Natural killer cell (primary cell): ENCODE results near the gene ZIM2. TPM values are rescaled to one million over a fixed set of nuclear protein-coding genes. Genes with fewer than 3 reads are reported as not detected.

ENCODE experiments used
- ATAC-seq, 3 donors: fragments of 150-1000 bp in 2 of 3; fragments of 200-7000 bp in 1 of 3; cut with Tn5 transposase; 1 replicate in 1 of 3; 2 replicates in 2 of 3; pipeline ENCODE4 v1.10.0; 2021; ENCODE audit warnings: mild to moderate bottlenecking in 2 of 3, moderate library complexity in 2 of 3
- DNase-seq, 2 donors: peaks; one replicate each; pipeline versions ENCODE4 v3.0.0 to v3.0.0-alpha.2; 2013 to 2021; ENCODE audit warnings: mixed read lengths in 1 of 2
- H3K27ac ChIP-seq: one replicate; pipeline ENCODE4 v1.5.1; 2013; ENCODE audit warnings: mild to moderate bottlenecking, low read length
- H3K27me3 ChIP-seq: one replicate; pipeline ENCODE4 v1.6.1; 2013; ENCODE audit warnings: low read length; ENCODE audit not compliant: control insufficient read depth, insufficient read depth
- H3K36me3 ChIP-seq: one replicate; pipeline ENCODE4 v1.6.1; 2013; ENCODE audit warnings: low read length; ENCODE audit not compliant: control insufficient read depth, insufficient read depth
- H3K4me1 ChIP-seq: one replicate; pipeline ENCODE4 v1.6.1; 2013; ENCODE audit warnings: low read length; ENCODE audit not compliant: control insufficient read depth, insufficient read depth
- H3K4me3 ChIP-seq: one replicate; pipeline ENCODE4 v1.5.1; 2013; ENCODE audit warnings: low read length
- H3K9me3 ChIP-seq: one replicate; pipeline ENCODE4 v1.6.1; 2013; ENCODE audit warnings: low read length; ENCODE audit not compliant: control insufficient read depth, insufficient read depth
- H3K27ac Mint-ChIP-seq, 2 donors: one replicate each; pipeline ENCODE4 v1.8.0; 2022; ENCODE audit warnings: mild to moderate bottlenecking in 2 of 2, mixed read lengths in 2 of 2, moderate library complexity in 1 of 2
- H3K27me3 Mint-ChIP-seq, 2 donors: one replicate each; pipeline ENCODE4 v1.8.0; 2022; ENCODE audit warnings: low read depth in 2 of 2, mixed read lengths in 2 of 2
- H3K36me3 Mint-ChIP-seq: one replicate; pipeline ENCODE4 v1.8.0; 2022; ENCODE audit warnings: mixed read lengths
- H3K4me1 Mint-ChIP-seq, 2 donors: one replicate each; pipeline ENCODE4 v1.8.0; 2022; ENCODE audit warnings: mixed read lengths in 2 of 2
- H3K4me3 Mint-ChIP-seq: one replicate; pipeline ENCODE4 v1.8.0; 2022; ENCODE audit warnings: mild to moderate bottlenecking, moderate library complexity, mixed read lengths
- H3K9me3 Mint-ChIP-seq, 2 donors: one replicate each; pipeline ENCODE4 v1.8.0; 2022; ENCODE audit warnings: mixed read lengths in 2 of 2
- CTCF ChIP-seq: fragments of 200-600 bp; IDR thresholded peaks from one replicate; pipeline ENCODE4 v1.8.0; 2022; ENCODE audit warnings: antibody characterized with exemption
- WGBS: methylation state at CpG from one replicate; pipeline ENCODE4 v1.1.7; 2013; ENCODE audit warnings: missing lambda C conversion rate; ENCODE audit not compliant: insufficient coverage; 5-methylcytosine and 5-hydroxymethylcytosine counted together
- intact Hi-C: fragments of 100-400 bp; cut with micrococcal nuclease; formaldehyde crosslinking; loops from one replicate; pipeline ENCODE4 v1.14.2; 2022
- total RNA-seq, 4 donors: library from RNA; stranded (reverse); fragments of 120-200 nt in 1 of 4; gene quantifications; one replicate each; pipeline versions ENCODE4 v1.2.3 to v1.2.4, GENCODE V29; 2013 to 2022

Gene ZIM2
- total RNA-seq, 3 donors from 2014 or later (not counting 1 experiment from before 2014, with no cell fraction given) = not detected

- Histone ChIP-seq H3K27ac (no peak overlapping the region), H3K4me3 (no peak overlapping the region), H3K36me3 (no peaks in the 10 kb centered on the region), H3K27me3 (no peaks in the 10 kb centered on the region), H3K9me3 (peaks cover 8% of the 10 kb centered on the region), H3K4me1 (no peaks in the 10 kb centered on the region)
- Mint-ChIP-seq H3K36me3 (peaks cover 6% of the 10 kb centered on the region), H3K9me3 (peaks cover 15 to 16% of the 10 kb centered on the region in 2 donors), H3K27me3 (no peaks in the 10 kb centered on the region), H3K27ac (no peak overlapping the region), H3K4me1 (no peaks in the 10 kb centered on the region), H3K4me3 (no peak overlapping the region)
- no peak for TF ChIP-seq CTCF
- DNase-seq = no peak
- 12% methylated on average over 4 of the region's 5 CpGs for WGBS
- intact Hi-C loops = no loop called here
- no peak for ATAC-seq
These were observed 92.1 kb downstream of the ZIM2 start for GRCh38 chr19:56748378-56748777.

DNA sequence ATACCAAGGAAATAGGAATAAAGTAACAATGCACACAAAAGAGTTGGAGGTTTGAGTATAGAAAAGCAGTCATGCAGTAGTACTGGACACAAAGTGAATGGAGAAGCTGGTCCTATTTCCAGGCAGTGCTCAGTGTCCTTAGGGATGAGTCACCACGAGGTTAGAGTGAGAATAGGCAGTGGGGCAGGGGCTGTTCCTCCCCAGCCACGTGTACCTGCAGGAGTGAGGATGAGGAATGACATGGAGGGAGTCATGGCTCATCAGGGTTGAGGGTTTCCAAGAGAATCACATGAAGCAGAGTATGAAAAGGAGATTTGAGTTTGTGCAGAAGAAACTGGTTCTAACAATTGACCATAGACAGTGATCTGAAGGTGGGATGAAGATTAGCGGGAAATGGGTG lies 94.2 kb downstream of the ZIM2 start:
- Histone ChIP-seq H3K9me3 (peaks cover 5% of the 10 kb centered on the region), H3K4me3 (no peak overlapping the region), H3K36me3 (no peaks in the 10 kb centered on the region), H3K4me1 (no peaks in the 10 kb centered on the region), H3K27me3 (no peaks in the 10 kb centered on the region), H3K27ac (no peak overlapping the region)
- no peak overlapping the region for H3K27ac Mint-ChIP-seq
- H3K9me3 Mint-ChIP-seq = peaks cover 18 to 22% of the 10 kb centered on the region in 2 donors
- no peak for TF ChIP-seq CTCF
- DNase-seq (no peak), ATAC-seq (no peak)
- H3K36me3 Mint-ChIP-seq = peaks cover 6% of the 10 kb centered on the region
- no peaks in the 10 kb centered on the region for H3K4me1 Mint-ChIP-seq
- 44% methylated on average over 3 of the region's 3 CpGs for WGBS
- H3K4me3 Mint-ChIP-seq = no peak overlapping the region
- intact Hi-C loops = no loop called here
- no peaks in the 10 kb centered on the region for H3K27me3 Mint-ChIP-seq

- intact Hi-C loops = no loop called here
- 51% methylated on average over 3 of the region's 3 CpGs for WGBS
- Histone ChIP-seq H3K27ac (no peak overlapping the region), H3K9me3 (peaks cover 23% of the 10 kb centered on the region), H3K36me3 (no peaks in the 10 kb centered on the region), H3K4me1 (no peaks in the 10 kb centered on the region), H3K4me3 (no peak overlapping the region), H3K27me3 (no peaks in the 10 kb centered on the region)
- DNase-seq (no peak), ATAC-seq (no peak)
- Mint-ChIP-seq H3K4me3 (no peak overlapping the region), H3K36me3 (peaks cover 6% of the 10 kb centered on the region), H3K27me3 (no peaks in the 10 kb centered on the region), H3K9me3 (peaks cover 4 to 25% of the 10 kb centered on the region in 2 donors), H3K27ac (no peak overlapping the region), H3K4me1 (no peaks in the 10 kb centered on the region)
- no peak for TF ChIP-seq CTCF
These were observed 100.0 kb downstream of the ZIM2 start for GRCh38 chr19:56740501-56740900.

GRCh38 chr19:56736571-56736970 lies 104.0 kb downstream of the ZIM2 start:
- peaks cover 25% of the 10 kb centered on the region for H3K9me3 ChIP-seq
- no peak overlapping the region for H3K4me3 Mint-ChIP-seq
- 91% methylated on average over 5 of the region's 6 CpGs for WGBS
- DNase-seq = no peak
- H3K4me1 ChIP-seq = no peaks in the 10 kb centered on the region
- ATAC-seq = no peak
- TF ChIP-seq CTCF = no peak
- H3K4me3 ChIP-seq = no peak overlapping the region
- no peak overlapping the region for H3K27ac ChIP-seq
- no peak overlapping the region for H3K27ac Mint-ChIP-seq
- peaks cover 14 to 27% of the 10 kb centered on the region in 2 donors for H3K9me3 Mint-ChIP-seq
- H3K36me3 Mint-ChIP-seq = peaks cover 23% of the 10 kb centered on the region
- H3K4me1 Mint-ChIP-seq = no peaks in the 10 kb centered on the region
- intact Hi-C loops = no loop called here
- H3K27me3 Mint-ChIP-seq = no peaks in the 10 kb centered on the region
- no peaks in the 10 kb centered on the region for H3K36me3 ChIP-seq
- H3K27me3 ChIP-seq = no peaks in the 10 kb centered on the region
